Measurements from ENCODE around the gene PLEKHH2.

PLEKHH2 gene

DNA sequence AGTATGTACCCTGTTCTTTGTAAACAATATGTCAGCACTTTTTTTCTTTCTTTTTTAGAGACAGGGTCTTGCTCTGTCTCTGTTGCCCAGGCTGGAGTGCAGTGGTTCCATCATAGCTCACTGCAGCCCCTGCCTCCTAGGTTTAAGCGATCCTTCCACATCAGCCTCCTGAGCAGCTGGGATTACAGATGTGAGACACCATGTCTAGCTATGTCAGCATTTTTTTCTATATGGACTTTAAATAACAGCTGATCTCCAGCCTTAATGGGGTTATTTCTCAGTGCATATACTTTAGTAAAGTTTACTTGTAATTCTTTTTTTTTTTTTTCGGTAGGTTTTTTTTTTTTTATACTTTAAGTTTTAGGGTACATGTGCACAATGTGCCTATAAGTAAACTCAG is 174.9 kb downstream of the PLEKHH2 start:
- DNase-seq (ENCODE audit: low read depth), result no peak

DNA sequence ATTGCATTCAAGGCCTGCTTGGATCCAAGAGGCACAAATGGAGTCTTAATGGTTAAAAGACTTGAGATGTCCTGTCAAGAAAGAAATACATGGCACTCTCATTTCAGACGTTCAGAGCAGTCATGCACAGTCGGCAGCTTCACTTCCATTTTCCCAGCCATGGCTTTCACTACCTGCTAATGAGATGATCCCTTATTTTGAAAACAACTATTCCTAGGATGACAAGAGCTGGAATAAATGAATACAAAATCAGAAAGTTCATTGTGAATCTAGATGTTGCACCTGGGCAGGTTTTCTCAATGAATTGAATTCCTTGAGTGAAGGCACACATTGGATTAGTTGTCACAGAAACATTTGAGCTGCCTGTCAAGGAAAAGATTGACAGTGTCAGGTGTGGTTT is 175.9 kb downstream of the PLEKHH2 start:
- no peak for DNase-seq (ENCODE audit: low read depth)

DNA sequence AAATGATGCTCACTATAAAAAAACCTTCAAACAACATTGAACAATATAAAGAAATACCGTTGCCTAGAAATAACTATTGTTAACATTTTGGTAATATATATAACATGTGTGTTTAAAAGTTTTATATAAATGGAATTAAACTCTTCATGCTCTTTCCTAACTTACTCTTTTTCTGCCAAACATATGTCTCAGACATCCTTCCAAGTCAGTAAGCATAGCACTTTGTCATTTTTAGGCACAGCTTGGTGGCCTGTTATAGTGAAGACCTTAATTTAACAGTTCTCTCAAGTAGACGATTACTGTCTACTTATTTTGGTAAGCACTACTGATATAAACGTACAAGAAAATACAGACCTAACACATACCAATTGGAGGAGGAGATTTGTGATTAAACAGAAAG is 177.7 kb downstream of the PLEKHH2 start:
- DNase-seq (ENCODE audit: low read depth), result no peak

Measured in fibroblast of the conjunctiva (primary cell).